AG04450 (cell line): ENCODE measurements around the gene FAAP100. TPM values are rescaled to one million over a fixed set of nuclear protein-coding genes. Genes with fewer than 3 reads are reported as not detected.

Source experiments
- CTCF ChIA-PET: fragments of 300-600, 350-600 bp; formaldehyde crosslinking; extraction: SDS; loops from one replicate; lab custom pipeline; 2022; ENCODE audit warnings: antibody characterized with exemption, inconsistent platforms; lab: Charles Lee
- POLR2A ChIA-PET: fragments of 350-600 bp; formaldehyde crosslinking; extraction: SDS; loops from one replicate; lab custom pipeline; 2021; ENCODE audit warnings: antibody characterized with exemption, inconsistent platforms; lab: Yijun Ruan, JAX
- DNase-seq: peaks from one replicate; pipeline ENCODE4 v3.0.0-alpha.2; 2011; ENCODE audit warnings: low read depth, low spot score
- H3K27ac ChIP-seq: one replicate; pipeline ENCODE4 v1.5.1; 2012; ENCODE audit warnings: low read depth, low read length, control low read depth
- H3K27me3 ChIP-seq: one replicate; pipeline ENCODE4 v1.6.0; 2012; ENCODE audit warnings: low read length; ENCODE audit not compliant: control insufficient read depth, insufficient read depth
- H3K4me3 ChIP-seq: 2 replicates; pipeline ENCODE4 v1.5.1; 2011; ENCODE audit warnings: mild to moderate bottlenecking, low read depth, low read length, control low read depth
- H3K9me3 ChIP-seq: 2 replicates; pipeline ENCODE4 v1.5.1; 2012; ENCODE audit warnings: low read length; ENCODE audit not compliant: control insufficient read depth, insufficient read depth
- CTCF ChIP-seq: IDR thresholded peaks from 2 replicates; pipeline ENCODE4 v1.5.1; 2011; ENCODE audit warnings: low read depth, low read length, control low read depth, inconsistent platforms
- polyA plus RNA-seq: library from polyadenylated mRNA; depleted of rRNA; stranded (reverse); fragments of >200 nt; gene quantifications from 2 replicates; pipeline ENCODE4 v1.2.3, GENCODE V29; 2011

FAAP100 gene
- polyA plus RNA-seq, 1 experiment = 5.3 TPM

DNA sequence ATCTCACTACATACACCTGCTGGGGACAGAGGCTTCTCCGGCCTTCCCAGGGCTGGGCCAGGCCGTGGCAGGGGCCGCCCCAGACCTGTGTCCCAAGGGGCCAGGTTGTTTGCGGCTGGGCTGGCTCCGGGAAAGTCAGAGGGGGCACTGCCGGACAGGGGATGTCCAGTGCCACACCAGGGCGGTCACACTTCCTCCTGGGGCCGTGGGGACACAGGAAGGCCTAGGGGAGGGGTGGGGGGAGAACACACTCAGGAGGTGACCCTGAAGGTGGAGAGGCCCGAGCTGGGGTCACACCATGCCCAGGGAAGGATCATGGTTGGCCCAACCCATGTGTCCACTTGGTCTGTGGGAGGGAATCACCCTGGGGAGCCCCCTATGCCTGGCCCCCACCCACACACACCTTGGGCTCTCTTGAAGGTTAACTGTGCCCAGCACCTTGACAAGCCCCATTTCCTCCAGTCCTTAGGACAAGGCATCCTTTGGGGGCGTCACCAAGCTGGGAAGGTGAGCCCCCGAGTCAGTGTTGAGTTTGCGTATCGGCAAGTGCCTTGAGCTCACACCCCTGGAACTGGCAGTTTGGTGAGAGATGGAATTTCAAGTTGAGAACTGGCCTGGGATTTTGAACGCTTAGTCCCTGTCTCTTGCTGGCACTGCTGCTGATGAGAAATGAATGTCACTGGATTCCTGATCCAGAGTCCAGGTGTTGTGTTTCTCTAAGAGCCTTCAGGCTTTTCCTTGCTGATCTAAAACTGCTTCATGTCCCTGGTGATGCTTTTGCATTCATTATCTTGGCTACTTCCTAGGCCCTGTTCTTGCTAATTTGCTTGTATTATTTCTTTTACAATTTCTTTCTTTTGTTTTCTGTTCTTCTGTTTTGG lies 31.9 kb downstream of the FAAP100 start:
- H3K27ac ChIP-seq = no peak overlapping the region
- no peak for DNase-seq
- H3K4me3 ChIP-seq = no peak overlapping the region
- H3K9me3 ChIP-seq = no peaks in the 10 kb centered on the region; the same call in 1 of the 2 replicates
- ChIA-PET CTCF (interaction anchor here (2.7 kb wide), 1 partner anchor 81 kb away, joined by 19 read pairs; no protein-coding TSS in a partner anchor), POLR2A (no interaction called here)
- H3K27me3 ChIP-seq = peaks cover 2% of the 10 kb centered on the region
- no peak for TF ChIP-seq CTCF

DNA sequence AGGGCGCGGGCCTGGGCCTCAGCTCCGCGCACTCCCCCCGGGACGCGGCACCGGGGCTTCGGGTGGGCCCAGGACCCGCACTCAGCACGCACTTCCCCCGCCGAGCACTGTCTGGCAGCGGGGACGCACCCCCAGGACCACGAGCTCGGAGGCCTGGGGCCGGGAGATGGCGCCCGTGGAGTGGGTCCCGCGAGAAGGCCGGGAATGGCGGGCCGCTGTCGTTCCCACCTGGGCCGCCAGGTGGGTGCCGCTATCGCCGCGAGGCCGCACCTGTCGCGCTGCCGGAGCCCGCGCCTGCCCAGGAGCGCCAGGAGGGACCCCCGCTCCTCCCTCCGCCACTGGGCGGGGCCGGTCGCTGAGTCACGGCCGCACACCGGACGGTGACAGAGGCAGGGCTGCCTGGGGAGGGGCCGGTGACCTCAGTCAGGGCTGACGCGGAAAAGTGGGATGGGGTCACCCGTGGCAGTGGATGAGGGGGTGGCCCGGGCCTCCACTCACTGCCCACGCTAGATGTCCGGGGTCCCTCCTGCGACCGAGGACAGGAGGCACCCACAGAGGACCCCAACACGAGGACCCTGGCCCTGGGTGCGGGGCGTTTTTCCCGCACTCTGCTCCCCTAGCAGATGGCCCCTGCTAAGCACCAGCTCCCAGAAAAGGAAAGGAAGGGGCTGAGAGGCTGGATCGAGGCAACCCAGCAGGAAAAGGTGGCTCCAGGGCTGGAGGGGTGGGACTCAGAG lies 32.7 kb downstream of the FAAP100 start:
- H3K4me3 ChIP-seq = peak overlapping the region; percentile 51
- ChIA-PET CTCF (interaction anchor here (2.7 kb wide), 1 partner anchor 82 kb away, joined by 19 read pairs; no protein-coding TSS in a partner anchor), POLR2A (interaction anchor here (0.8 kb wide), 1 partner anchor 124 kb away, joined by 3 read pairs; the partner anchor contains the start of gene BAHCC1)
- H3K9me3 ChIP-seq = no peaks in the 10 kb centered on the region; the same call in 1 of the 2 replicates
- H3K27ac ChIP-seq = no peak overlapping the region
- TF ChIP-seq CTCF = peak; percentile 12; the same call in 1 of the 2 replicates
- no peak for DNase-seq
- peaks cover 2% of the 10 kb centered on the region for H3K27me3 ChIP-seq

DNA sequence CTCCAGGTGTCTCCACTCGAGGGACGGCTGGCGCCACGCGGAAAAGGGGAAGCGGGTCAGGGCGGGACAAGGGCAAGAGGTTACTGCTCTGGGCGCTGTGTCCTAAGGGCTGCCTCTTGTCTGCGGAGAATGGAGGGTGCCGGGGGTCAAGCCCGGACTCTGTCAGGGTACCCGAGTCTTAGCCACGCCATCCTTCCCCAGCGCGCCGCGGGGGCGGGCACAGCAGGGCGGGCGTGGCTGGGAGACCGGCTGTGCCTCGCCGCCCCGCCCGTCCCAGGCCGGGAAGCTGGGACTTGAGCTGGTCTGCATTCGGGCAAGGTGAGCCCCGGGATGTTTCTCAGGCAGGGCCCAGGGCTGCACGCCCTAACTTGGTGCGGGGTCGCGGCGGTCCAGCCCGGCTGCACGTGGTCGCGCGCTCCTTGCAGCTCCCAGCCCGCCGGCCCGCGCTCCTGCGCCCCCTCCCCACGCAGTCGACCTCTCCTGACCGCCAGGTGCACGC lies 33.3 kb downstream of the FAAP100 start:
- Histone ChIP-seq H3K27ac (peak overlapping the region; percentile 11), H3K27me3 (peaks cover 2% of the 10 kb centered on the region), H3K4me3 (peak overlapping the region; percentile 51), H3K9me3 (no peaks in the 10 kb centered on the region; the same call in 1 of the 2 replicates)
- TF ChIP-seq CTCF = no peak
- CTCF ChIA-PET = interaction anchor here (0.6 to 2.7 kb wide), 2 partner anchors 68 to 82 kb away, joined by 7 to 19 read pairs; no protein-coding TSS in a partner anchor
- no peak for DNase-seq
- POLR2A ChIA-PET = interaction anchor here (0.8 to 1.0 kb wide), 2 partner anchors 19 to 124 kb away, joined by 3 read pairs; partner anchors contain the start of gene BAHCC1

DNA sequence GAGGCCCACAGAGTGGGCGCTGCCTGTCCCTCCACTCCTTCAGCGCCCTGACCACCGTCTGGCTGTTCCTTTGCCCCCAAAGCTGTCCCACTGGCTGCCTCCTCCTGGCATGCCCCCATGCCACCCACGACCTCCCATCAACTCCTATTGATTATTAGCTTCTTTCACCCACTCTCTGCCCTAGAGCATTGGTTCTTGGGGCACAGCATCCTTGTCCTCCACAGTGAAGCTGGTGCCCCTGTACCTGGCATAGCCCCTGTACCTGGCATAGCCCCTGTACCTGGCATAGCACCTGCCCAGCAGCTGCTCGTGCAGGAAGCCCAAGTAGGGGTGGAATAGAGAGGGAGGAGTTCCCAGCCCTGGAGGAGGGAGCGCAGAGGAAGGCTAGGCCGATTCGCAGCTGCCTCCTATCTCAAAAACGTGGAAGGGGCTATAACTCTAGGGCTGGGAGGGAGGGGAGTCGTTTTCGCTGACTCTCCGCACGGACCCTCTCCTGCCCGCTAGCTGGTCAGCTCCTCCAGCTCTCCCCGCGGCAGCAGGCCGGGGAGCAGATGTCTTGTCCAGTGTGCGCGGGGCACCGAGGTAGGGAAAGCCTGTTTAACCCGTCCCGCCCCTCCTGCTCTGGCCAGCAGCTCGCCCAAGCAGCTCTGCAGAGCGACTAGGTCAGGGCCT lies 33.9 kb downstream of the FAAP100 start:
- TF ChIP-seq CTCF = no peak
- Histone ChIP-seq H3K9me3 (no peaks in the 10 kb centered on the region; the same call in 1 of the 2 replicates), H3K4me3 (peak overlapping the region; percentile 51), H3K27ac (peak overlapping the region; percentile 11), H3K27me3 (peaks cover 2% of the 10 kb centered on the region)
- POLR2A ChIA-PET = interaction anchor here (0.8 to 1.0 kb wide), 2 partner anchors 20 to 123 kb away, joined by 3 read pairs; partner anchors contain the start of gene BAHCC1
- DNase-seq = no peak
- CTCF ChIA-PET = interaction anchor here (0.6 to 2.7 kb wide), 2 partner anchors 69 to 83 kb away, joined by 7 to 19 read pairs; no protein-coding TSS in a partner anchor
